Limb (tissue), 2 donors: ENCODE data around the gene AP1S3.
A peak's percentile ranks its signal among the peaks of the same experiment; 100 is the strongest.

Experiments used
- DNase-seq, 2 donors: peaks; one replicate each; pipeline ENCODE4 v3.0.0-alpha.2; 2016; ENCODE audit errors: extremely low spot score in 2 of 2

AP1S3 gene

DNA sequence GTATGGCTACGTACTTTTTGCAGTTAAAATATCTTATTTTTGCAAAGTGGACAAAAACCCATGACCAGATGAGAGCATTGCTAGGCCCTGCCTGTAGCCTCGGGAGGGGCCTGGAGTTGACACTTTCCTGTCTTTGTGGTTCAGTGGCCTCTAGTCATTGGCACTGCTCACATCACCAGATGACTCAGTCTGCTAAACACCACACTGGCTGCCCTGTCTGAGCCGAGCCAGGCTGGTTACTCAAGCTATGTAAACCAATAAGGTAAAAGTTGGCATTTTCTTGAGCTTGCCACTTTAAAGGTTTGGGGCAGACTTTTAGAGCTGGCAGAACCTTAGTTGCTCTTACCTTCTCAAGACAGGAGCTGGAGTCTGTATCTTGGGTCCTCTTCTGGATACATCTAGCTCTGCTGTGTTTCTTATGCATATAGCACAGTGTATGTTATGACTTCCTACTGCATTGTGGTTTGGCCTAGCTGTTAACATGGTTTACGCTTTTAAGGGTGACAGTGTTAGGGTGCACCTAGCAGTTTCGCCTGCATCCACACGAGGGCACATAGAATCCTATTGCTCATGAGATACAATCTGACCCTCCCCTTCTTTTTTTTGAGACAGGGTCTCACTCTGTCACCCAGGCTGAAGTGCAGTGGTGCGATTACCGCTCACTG is 76.4 kb downstream of the AP1S3 start:
- DNase-seq, result no peak

- no peak for DNase-seq
Observed at GRCh38 chr2:223759569-223760430, 77.6 kb downstream of the AP1S3 start.

DNA sequence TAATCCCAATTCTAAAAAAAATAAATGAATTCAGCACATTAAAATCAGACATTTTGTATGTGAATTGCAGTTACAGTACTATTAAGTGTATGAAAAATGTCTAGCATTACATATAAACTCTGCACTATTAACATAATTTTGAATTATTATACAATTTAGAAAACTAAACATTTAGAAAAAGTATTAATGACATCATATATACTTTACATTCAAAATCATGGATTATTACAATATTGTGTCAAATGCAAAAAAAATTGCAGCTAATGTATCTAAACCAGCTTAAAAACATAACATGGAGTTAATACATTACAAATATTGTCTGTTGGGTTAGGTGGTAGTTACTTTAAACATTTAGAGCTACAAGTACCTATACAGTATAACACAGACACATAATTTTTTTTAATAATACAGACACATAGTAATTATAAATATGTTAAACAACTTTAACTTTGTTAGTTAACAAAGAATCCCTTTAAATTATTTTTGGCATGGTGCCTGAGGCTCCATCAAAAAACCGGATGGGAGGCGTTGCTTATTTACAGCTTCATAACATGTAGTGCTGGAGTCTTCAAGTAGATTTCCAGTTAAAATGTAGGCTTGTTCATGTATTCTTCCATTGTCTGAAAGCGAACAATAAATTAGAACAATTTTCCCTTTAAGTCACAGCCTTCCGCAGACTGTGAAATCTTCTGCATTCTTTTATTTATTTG is 79.1 kb downstream of the AP1S3 start:
- no peak for DNase-seq

DNA sequence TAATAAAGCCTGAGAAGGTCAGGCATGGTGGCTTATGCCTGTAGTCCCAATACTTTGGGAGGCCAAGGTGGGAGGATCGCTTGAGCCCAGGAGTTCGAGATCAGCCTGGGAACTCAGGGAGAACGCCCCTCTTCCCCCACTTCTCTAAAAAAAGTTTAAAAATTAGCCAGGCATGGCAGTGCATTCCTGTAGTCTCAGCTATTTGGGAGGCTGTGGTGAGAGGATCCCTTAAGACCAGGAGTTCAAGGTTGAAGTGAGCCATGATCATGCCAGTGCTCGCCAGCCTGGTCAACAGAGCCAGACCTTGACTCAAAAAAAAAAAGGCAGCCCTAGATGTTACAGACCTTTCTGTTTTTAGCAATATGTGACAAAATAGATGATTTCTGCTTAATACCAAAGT is 83.4 kb downstream of the AP1S3 start:
- DNase-seq, result no peak

- no peak for DNase-seq
Observed at GRCh38 chr2:223751012-223751411, 86.4 kb downstream of the AP1S3 start.

DNA sequence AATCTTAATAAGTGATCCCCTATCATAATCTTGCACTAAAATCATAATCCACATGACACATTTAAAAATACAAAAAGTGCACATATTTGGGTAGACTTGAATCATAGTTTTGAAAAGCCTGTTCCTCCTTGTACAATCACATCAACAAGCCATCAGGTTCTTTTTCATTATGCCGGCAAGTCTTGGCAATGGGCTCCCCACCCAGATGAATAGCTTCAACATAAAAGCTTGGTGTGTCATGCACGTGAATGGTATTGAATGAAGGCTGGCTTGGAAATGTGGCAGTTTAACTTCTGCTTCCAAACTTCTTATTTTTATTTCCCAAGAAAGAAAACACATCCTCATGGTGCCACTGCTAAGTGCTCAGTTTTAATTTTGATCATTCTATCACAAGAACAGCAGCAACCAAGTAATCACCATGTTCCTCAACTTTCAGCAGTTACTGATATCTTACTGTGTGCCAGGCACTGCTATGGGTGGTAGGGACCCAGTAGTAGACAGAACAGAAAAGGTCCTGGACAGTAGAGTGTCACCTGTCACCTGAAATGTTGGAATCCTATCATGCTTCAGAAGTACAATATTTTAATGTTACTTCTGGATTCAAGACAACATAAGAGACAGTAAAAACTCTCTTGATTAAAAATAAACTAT is 89.9 kb downstream of the AP1S3 start:
- DNase-seq, result no peak

DNA sequence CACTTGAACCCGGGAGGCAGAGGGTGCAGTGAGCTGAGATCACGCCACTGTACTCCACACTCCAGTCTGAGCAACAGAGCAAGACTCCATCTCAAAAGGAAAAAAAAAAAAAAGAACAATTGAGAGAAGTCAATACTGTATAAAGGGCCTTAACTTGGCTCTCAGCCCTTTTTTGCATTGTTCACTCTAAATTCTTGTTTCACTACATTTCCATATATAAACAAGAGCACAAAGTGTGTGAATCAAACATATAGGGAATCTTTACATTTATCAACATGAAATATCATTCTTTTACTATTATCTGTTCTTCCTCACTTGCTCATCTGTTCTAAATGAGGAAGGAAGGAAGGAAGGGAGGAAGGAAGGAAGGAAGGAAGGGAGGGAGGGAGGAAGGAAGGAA is 90.8 kb downstream of the AP1S3 start:
- DNase-seq, result no peak

- DNase-seq, result no peak
Observed at GRCh38 chr2:223744580-223744979, 92.8 kb downstream of the AP1S3 start.

- DNase-seq, result no peak
Observed at GRCh38 chr2:223740679-223741078, 96.7 kb downstream of the AP1S3 start.

GRCh38 chr2:223737207-223737606 is 100.2 kb downstream of the AP1S3 start:
- no peak for DNase-seq

DNA sequence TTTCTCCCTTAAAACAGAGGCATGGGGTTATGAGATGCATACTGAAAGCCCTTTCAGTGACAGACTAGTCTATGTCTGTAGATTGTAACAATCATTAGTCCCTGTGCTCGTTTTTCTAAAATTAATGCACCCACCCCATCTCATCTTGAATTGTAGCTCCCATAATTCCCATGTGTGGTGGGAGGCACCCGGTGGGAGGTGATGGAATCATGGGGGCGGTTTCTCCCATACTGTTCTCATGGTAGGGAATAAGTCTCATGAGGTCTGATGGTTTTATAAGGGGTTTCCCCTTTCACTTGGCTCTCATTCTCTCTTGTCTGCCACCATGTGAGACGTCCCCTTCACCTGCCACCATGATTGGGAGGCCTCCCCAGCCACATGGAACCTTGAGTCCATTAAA is 100.9 kb downstream of the AP1S3 start:
- DNase-seq, result no peak

- no peak for DNase-seq
Observed at GRCh38 chr2:223735659-223736244, 101.6 kb downstream of the AP1S3 start.

DNA sequence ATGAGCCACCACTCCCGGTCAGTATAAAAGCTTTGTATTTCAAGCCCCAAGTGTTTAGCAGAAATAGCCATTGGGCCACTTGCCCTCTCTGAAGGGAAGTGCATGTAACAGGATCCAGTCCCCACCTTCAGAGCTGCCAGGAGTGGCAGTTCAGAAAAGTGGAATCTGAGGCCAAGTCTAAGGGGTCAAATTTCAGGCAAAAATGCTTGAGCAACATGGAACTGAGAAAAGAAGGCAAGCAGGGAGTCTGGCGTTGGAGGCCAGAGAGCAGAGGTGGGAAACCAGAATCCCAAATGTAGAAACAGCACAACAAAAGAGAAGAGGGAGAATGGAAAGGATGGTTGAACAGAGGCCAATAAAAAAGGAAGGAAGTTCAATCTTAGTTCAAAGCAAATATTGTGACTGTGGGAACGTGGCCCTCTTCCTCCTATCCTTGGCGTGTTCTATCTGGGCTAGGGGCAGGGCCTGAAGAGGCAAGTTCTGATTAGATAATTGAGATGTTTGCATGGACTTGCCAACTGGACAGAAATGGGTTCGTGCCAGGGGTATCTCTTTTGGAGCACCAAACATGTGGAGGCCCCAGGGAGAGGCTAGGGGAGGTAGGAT is 102.2 kb downstream of the AP1S3 start:
- DNase-seq, result no peak

DNA sequence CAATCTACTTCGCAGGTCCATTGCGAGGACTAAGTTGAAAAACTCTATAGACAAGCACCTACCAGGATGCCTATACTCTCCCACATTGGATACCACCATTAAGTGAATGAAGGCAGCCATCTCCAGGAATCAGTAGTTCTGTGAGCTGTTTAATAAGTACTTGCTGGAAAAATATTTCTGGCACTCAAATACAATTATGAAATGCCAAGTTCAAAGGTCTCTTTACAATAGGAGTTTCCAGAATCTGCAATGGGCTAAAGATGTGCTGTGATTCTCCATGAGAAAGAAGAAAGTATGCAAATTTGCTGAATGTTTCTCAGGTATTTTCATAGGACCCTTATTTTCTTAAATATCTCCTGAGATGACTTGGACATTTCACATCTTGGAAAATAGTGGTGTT is 103.0 kb downstream of the AP1S3 start:
- no peak for DNase-seq

- no peak for DNase-seq
Observed at GRCh38 chr2:223732346-223732745, 105.0 kb downstream of the AP1S3 start.

DNA sequence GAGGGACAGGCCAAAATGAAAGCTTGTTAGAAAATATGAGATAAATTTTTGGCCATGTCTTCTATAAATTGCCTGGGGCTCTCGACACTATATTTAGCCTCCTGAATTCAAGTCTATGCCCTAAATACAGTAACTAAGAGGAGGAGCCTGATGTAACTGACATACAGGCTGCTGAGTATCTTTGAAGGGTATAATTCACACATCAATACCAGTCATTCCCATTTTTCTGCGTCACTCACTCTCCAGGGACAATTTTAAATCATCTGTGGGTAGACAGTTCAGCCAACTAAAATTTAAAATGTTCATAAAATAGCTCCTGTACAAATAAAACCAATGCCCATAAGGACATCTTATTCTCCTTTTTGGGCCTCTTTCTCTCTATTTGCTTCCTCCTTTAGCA is 105.9 kb downstream of the AP1S3 start:
- no peak for DNase-seq

DNA sequence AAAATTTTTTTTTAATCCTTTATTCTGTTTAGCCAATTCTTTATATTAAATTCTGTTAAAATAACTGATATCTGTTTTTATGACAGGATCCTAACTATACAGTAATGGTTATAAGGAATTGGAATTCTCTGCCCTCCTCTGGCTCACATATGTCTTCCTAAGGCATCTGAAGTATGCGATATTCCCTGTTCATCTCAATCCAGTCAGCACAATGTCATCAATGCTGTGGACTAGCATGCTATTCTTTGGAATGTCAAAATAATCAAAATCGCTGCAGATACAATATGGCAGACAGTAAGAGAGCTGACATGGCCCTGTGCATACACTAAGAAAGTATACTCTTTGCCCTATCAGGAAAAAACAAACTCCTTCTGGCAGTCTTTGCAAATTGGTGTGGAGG is 107.6 kb downstream of the AP1S3 start:
- no peak for DNase-seq

GRCh38 chr2:223727562-223727961 is 109.8 kb downstream of the AP1S3 start:
- DNase-seq, result peak in 1 of 2 donors; percentile 61

DNA sequence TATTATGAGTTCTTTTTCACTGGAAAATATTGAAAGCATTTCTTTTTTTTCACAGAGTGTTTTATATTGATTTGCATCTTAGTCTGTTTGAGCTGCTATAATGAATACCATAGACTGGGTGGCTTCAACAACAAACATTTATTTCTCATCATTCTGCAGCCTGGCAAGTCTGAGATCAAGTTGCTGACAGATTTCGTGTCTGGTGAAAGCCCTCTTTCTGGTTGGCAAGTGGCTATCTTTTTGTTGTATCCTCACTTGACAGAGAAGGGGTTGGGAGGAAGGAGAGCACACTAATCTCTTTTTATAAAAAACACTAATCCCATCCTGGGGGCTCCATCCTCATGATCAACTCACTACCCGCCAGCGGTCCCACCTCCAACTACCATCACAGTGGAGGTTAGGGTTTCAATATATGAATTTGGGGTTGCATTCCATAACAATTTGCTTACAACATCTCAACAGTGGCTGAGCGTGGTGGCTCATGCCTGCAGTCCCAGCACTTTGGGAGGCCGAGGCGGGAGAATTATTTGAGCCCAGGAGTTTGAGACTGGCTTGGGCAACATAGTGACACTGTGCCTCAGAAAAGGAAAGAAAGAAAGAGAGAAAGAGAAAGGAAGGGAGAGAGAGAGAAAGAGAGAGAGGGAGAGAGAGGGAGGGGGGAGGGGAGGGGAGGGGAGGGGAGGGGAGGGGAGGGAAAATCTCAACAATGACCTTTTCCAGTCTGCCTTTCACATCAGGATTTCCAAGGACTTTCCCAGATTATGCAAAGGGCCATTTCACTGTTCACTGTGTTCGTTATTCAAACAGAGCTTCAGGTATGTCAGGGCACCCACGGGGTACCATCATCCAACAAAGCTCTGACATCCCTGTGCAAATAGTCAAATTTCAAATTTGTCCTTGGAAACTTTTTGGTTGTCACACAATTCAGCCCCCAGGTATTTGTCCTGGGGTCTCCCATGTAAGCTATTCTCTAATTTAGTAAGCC is 111.1 kb downstream of the AP1S3 start:
- DNase-seq, result no peak

DNA sequence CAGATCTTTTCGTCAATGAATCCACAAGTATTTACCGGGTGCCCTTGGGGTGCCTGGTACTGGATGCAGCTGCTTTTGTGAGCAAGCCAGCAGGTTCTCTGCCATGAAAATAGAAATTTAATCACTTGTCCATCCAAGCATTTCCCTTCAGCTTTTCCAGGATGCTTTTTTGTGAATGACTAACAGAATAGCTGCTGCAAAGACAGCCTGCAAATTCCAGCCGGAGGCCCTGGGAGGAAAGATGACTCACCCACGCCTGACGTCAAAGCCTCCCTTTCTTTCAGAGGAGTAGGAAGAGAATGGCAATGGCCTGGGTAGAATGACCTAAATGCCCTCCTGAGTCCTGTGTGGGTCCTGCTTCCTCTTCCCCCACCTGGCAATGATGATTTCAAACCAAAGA is 111.9 kb downstream of the AP1S3 start:
- peak; percentile 75 to 84 for DNase-seq
